RWPE2 (cell line): Measurements from ENCODE around the gene EFNA1.
"Not testable (repeated sequence)": the region's sequence is repeated elsewhere in the genome, so short reads cannot be mapped to it uniquely, and the experiment has no call there.

Experiments used
- ATAC-seq: fragments of 200-7000 bp; cut with Tn5 transposase; 3 replicates; pipeline ENCODE4 v1.9.1; 2021; ENCODE audit warnings: low read depth
- DNase-seq: peaks from one replicate; pipeline ENCODE4 v3.0.0-alpha.2; 2020; ENCODE audit warnings: low spot score
- H3K27ac ChIP-seq: fragments of 450-650 bp; 2 replicates; pipeline ENCODE4 v1.5.1; 2017; ENCODE audit warnings: mild to moderate bottlenecking; ENCODE audit not compliant: poor library complexity, severe bottlenecking
- H3K27me3 ChIP-seq: fragments of 250-450 bp; sonication (Bioruptor Pico); 2 replicates; pipeline ENCODE4 v1.5.1; 2021; ENCODE audit warnings: mild to moderate bottlenecking, moderate library complexity; ENCODE audit not compliant: insufficient read depth, poor library complexity, severe bottlenecking
- H3K36me3 ChIP-seq: fragments of 250-450 bp; sonication (Bioruptor Pico); 2 replicates; pipeline ENCODE4 v1.5.1; 2020; ENCODE audit warnings: low read depth, mild to moderate bottlenecking, moderate library complexity
- H3K4me1 ChIP-seq: fragments of 250-450 bp; sonication (Bioruptor Pico); 2 replicates; pipeline ENCODE4 v1.5.1; 2021; ENCODE audit warnings: mild to moderate bottlenecking, moderate library complexity; ENCODE audit not compliant: insufficient read depth, poor library complexity, severe bottlenecking
- H3K4me3 ChIP-seq: fragments of 250-450 bp; sonication (Bioruptor Pico); 2 replicates; pipeline ENCODE4 v1.5.1; 2021; ENCODE audit warnings: mild to moderate bottlenecking, moderate library complexity; ENCODE audit not compliant: severe bottlenecking
- H3K9me3 ChIP-seq: fragments of 250-450 bp; sonication (Bioruptor Pico); 2 replicates; pipeline ENCODE4 v1.5.1; 2021; ENCODE audit warnings: mild to moderate bottlenecking, moderate library complexity; ENCODE audit not compliant: severe bottlenecking
- TF ChIP-seq, protein P1 (sequence below): fragments of 450-650 bp; IDR thresholded peaks from one replicate; pipeline ENCODE4 v1.5.1; 2017; ENCODE audit warnings: mild to moderate bottlenecking, moderate library complexity; ENCODE audit not compliant: poor library complexity, severe bottlenecking

Gene EFNA1

DNA sequence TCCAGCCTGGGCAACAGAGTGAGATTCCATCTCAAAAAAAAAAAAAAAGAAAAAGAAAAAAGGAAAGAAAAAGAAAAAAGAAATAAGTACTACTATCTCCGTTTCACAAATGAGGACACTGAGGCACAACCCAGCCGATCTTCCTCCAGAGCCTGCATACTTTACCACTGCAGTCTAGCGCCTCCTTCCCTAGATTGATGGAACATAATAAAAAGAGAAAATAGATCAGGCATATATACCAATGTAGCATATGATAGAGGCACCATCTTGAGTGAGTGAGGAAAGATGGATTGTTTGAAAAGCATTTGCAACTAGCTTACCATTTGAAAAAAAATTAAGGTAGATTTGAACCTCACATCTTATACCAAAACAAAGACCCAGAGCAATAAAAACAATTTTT is 17.8 kb downstream of the EFNA1 start:
- H3K27ac ChIP-seq = no peak overlapping the region
- ATAC-seq = no peak
- H3K4me3 ChIP-seq = no peak overlapping the region
- TF ChIP-seq, protein P1, sequence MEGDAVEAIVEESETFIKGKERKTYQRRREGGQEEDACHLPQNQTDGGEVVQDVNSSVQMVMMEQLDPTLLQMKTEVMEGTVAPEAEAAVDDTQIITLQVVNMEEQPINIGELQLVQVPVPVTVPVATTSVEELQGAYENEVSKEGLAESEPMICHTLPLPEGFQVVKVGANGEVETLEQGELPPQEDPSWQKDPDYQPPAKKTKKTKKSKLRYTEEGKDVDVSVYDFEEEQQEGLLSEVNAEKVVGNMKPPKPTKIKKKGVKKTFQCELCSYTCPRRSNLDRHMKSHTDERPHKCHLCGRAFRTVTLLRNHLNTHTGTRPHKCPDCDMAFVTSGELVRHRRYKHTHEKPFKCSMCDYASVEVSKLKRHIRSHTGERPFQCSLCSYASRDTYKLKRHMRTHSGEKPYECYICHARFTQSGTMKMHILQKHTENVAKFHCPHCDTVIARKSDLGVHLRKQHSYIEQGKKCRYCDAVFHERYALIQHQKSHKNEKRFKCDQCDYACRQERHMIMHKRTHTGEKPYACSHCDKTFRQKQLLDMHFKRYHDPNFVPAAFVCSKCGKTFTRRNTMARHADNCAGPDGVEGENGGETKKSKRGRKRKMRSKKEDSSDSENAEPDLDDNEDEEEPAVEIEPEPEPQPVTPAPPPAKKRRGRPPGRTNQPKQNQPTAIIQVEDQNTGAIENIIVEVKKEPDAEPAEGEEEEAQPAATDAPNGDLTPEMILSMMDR = no peak
- H3K27me3 ChIP-seq = no peaks in the 10 kb centered on the region
- DNase-seq = no peak
- no peaks in the 10 kb centered on the region for H3K9me3 ChIP-seq
- no peaks in the 10 kb centered on the region for H3K4me1 ChIP-seq
- no peaks in the 10 kb centered on the region for H3K36me3 ChIP-seq

DNA sequence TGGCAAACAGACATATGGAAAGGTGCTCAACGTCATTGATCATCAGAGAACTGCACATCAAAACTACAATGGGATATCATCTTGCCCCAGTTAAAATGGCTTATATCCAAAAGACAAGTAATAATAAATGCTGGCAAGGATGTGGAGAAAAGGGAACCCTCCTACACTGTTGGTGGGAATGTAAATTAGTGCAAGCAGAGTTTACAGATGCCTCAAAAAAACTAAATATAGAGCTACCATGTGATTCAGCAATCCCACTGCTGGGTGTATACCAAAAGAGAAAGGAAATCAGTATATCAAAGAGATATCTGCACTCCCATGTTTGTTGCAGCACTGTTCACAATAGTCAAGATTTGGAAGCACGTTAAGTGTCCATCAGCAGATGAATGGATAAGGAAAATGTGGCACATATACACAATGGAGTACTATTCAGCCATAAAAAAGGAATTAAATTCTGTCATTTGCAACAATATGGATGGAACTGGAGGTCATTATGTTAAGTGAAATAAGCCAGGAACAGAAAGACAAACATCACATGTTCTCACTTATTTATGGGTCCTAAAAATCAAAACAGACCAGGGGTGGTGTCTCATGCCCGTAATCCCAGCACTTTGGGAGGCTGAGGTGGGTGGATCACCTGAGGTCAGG is 28.4 kb downstream of the EFNA1 start:
- not testable (repeated sequence) for ATAC-seq

DNA sequence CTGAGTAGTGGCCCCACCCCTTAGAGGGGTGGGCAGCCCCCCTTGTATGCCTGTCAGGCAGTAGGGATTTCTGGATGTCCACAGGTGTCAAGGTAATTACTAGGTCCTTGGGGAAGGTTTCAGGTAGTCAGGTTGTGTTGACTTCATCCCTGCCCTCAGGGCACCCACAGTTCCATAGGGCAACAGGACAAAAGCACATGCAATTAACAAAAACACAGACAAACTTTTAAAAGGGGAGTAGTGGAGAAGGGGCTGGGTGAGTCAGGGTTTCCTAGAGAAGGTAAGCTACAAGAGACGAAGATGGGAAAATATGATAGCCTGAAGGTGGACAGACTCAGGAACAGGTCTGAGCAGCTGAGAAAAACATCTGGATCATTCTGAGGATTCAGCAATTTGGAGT is 31.3 kb downstream of the EFNA1 start:
- no peak for ATAC-seq
- DNase-seq = no peak
- no peak overlapping the region for H3K4me3 ChIP-seq

More for the DNA sequence above, 28.4 kb downstream of the EFNA1 start:
- H3K36me3 ChIP-seq, H3K27me3 ChIP-seq, DNase-seq, H3K4me3 ChIP-seq, H3K27ac ChIP-seq, H3K4me1 ChIP-seq, H3K9me3 ChIP-seq: not testable (repeated sequence)

DNA sequence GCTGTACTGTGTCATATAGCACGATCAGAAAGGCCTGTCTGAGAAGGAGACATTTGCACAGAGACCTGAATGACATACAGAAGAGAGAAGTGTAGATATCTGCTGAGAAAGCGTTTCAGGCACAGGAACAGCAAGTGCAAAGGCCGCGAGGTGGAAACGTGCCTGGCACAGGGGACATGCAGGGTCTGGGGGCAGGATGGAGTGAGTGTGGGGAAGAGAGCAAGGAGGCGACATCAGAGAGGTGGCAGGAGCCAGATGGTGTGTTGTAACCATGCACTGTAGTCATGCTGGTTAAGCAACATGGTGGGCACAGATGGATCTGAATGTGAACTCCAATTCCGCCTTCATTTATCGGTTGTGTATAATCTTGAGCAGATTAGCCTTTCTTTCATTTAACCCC is 32.5 kb downstream of the EFNA1 start:
- no peak overlapping the region for H3K4me3 ChIP-seq
- H3K4me1 ChIP-seq = no peaks in the 10 kb centered on the region
- DNase-seq (no peak), ATAC-seq (no peak)
- H3K27me3 ChIP-seq = no peaks in the 10 kb centered on the region
- H3K36me3 ChIP-seq = no peaks in the 10 kb centered on the region
- H3K9me3 ChIP-seq = no peaks in the 10 kb centered on the region
- TF ChIP-seq, protein P1 = no peak
- H3K27ac ChIP-seq = no peak overlapping the region

More for the DNA sequence above, 31.3 kb downstream of the EFNA1 start:
- TF ChIP-seq, protein P1 = no peak
- no peaks in the 10 kb centered on the region for H3K27me3 ChIP-seq
- H3K9me3 ChIP-seq = no peaks in the 10 kb centered on the region
- H3K4me1 ChIP-seq = no peaks in the 10 kb centered on the region
- H3K27ac ChIP-seq = no peak overlapping the region
- H3K36me3 ChIP-seq = no peaks in the 10 kb centered on the region

DNA sequence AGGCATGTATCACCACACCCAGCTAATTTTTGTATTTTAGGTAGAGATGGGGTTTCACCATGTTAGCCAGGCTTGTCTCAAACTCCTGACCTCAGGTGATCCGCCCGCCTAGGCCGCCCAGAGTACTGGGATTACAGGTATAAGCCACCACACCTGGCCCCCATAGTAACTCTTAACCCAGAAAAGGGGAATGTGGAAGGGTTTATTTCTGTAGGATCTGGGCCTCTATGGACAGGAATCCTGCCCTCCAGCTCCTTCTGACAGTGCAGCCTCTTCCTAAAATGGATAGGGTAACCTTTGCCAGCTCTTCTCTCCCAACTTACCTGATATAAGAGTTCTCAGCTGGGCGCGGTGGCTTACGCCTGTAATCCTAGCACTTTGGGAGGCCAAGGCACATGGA is 35.0 kb downstream of the EFNA1 start:
- DNase-seq, ATAC-seq, H3K4me3 ChIP-seq, H3K36me3 ChIP-seq, H3K27me3 ChIP-seq, H3K4me1 ChIP-seq, H3K27ac ChIP-seq, H3K9me3 ChIP-seq: not testable (repeated sequence)

DNA sequence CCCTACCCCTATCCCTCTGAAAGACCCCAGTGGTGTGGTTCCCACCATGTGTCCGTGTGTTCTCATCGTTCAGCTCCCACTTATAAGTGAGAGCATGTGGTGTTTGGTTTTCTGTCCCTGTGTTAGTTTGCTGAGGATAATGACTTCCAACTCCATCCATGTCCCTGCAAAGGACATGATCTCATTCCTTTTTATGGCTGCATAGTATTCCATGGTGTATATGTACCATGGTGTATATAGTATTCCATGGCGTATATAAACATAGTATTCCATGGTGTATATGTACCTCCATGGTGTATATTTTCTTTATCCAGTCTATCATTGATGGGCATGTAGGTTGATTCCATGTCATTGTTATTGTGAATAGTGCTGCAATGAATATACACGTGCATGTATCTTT is 36.1 kb downstream of the EFNA1 start:
- H3K36me3 ChIP-seq, H3K4me3 ChIP-seq, H3K9me3 ChIP-seq, H3K4me1 ChIP-seq, DNase-seq, H3K27ac ChIP-seq, H3K27me3 ChIP-seq, ATAC-seq: not testable (repeated sequence)

DNA sequence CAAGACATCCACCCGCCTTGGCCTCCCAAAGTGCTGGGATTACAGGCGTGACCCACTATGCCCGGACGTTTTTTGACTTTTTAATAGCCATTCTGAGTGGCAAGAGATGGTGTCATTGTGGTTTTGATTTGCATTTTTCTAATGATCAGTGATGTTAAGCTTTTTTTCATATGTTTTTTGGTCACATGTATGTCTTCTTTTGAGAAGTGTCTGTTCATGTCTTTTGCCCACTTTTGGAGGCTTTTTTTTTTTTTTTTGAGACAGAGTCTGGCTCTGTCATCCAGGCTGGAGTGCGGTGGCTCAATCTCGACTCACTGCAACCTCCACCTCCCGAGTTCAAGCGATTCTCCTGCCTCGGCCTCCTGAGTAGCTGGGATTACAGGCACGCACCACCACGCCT is 36.9 kb downstream of the EFNA1 start:
- H3K9me3 ChIP-seq, H3K4me3 ChIP-seq, H3K36me3 ChIP-seq, H3K4me1 ChIP-seq, H3K27me3 ChIP-seq, H3K27ac ChIP-seq, ATAC-seq, DNase-seq: not testable (repeated sequence)
